ENCODE data around the gene SCN2B. TPM values are rescaled to one million over a fixed set of nuclear protein-coding genes. Genes with fewer than 3 reads are reported as not detected.

The SCN2B gene
- total RNA-seq, 2 experiments from 2014 or later, result not detected

- POLR2A ChIA-PET, result no interaction called here
- no peaks in the 10 kb centered on the region for H3K4me1 Mint-ChIP-seq (ENCODE audit: low read depth)
- H3K27me3 Mint-ChIP-seq, result peaks cover 2% of the 10 kb centered on the region
- no peak overlapping the region for H3K27ac Mint-ChIP-seq
- H3K36me3 Mint-ChIP-seq, result no peaks in the 10 kb centered on the region
- CTCF ChIA-PET, result interaction anchor here (1.1 kb wide), 1 partner anchor 59 kb away, joined by 3 read pairs; no protein-coding TSS in a partner anchor
- intact Hi-C loops (cut with micrococcal nuclease), result no loop called here
- no peak overlapping the region for H3K4me3 Mint-ChIP-seq
- no peaks in the 10 kb centered on the region for H3K9me3 Mint-ChIP-seq
- no peak for DNase-seq
Measured at GRCh38 chr11:118112711-118113430, 63.6 kb downstream of the SCN2B start.

Other genes with a start within 250 kb of the SCN2B start
- gene TMPRSS13, start 247.2 kb downstream of the SCN2B start, total RNA-seq, result 1 to 10 TPM; 2.0 to 2.6 TPM
- 100 to 1,000 TPM; 114 to 117 TPM for gene IL10RA, start 190.2 kb downstream of the SCN2B start, total RNA-seq
- gene TMPRSS4, start 99.6 kb downstream of the SCN2B start, total RNA-seq, result not detected
- under 1 TPM; 0.22 to 0.40 TPM for gene SMIM35, start 89.7 kb downstream of the SCN2B start, total RNA-seq
- under 1 TPM; 0.22 to 0.36 TPM for gene SCN4B, start 23.8 kb downstream of the SCN2B start, total RNA-seq
- gene JAML, start 48.4 kb upstream of the SCN2B start, total RNA-seq, result 100 to 1,000 TPM; 155 to 163 TPM
- 10 to 100 TPM; 47.3 to 49.0 TPM for gene MPZL3, start 75.7 kb upstream of the SCN2B start, total RNA-seq
- gene MPZL2, start 87.7 kb upstream of the SCN2B start, total RNA-seq, result 10 to 100 TPM; 15.8 to 17.8 TPM
- gene CD3E, start 128.1 kb upstream of the SCN2B start, total RNA-seq, result 100 to 1,000 TPM; 476 to 488 TPM
- 100 to 1,000 TPM; 321 to 346 TPM for gene CD3D, start 166.1 kb upstream of the SCN2B start, total RNA-seq
- gene CD3G, start 167.7 kb upstream of the SCN2B start, total RNA-seq, result 100 to 1,000 TPM; 137 to 138 TPM
- 10 to 100 TPM; 39.1 to 40.4 TPM for gene UBE4A, start 183.0 kb upstream of the SCN2B start, total RNA-seq
- 100 to 1,000 TPM; 298 to 306 TPM for gene ATP5MG, start 225.0 kb upstream of the SCN2B start, total RNA-seq